GM19328 (cell line): Measurements from ENCODE around the gene ERBB2.
"Not testable (repeated sequence)": the region's sequence is repeated elsewhere in the genome, so short reads cannot be mapped to it uniquely, and the experiment has no call there.

Source experiments
- ATAC-seq: cut with Tn5 transposase; IDR thresholded peaks from one replicate; pipeline ENCODE4 v1.9.1; 2021; ENCODE audit warnings: mild to moderate bottlenecking, moderate library complexity; ENCODE audit not compliant: unreplicated experiment

Gene ERBB2

GRCh38 chr17:39756380-39757079, 56.7 kb downstream of the ERBB2 start:
- ATAC-seq, result no peak

DNA sequence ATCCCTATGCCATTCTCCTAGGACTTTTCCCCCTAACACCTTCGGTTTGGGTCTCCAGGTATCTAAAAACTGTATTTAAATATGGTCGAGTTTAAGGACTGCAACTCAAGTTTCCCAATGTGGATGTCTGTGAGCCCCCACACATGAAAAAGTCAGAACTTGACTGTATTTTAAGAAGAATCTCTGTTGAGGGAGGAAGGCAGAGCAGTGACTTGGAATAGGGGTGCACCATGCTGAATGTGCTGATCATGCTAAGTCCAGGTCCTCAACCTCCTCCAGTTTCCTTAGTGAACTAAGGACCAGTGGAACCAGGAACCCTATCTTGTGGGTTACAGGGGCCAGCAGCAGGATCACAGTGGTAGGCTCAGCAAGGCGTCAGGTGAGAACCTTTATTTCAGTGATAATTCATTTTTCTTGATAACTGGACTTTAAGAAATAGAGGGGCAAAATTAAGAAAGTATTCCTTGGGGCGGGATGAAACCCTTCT, 57.4 kb downstream of the ERBB2 start:
- no peak for ATAC-seq

DNA sequence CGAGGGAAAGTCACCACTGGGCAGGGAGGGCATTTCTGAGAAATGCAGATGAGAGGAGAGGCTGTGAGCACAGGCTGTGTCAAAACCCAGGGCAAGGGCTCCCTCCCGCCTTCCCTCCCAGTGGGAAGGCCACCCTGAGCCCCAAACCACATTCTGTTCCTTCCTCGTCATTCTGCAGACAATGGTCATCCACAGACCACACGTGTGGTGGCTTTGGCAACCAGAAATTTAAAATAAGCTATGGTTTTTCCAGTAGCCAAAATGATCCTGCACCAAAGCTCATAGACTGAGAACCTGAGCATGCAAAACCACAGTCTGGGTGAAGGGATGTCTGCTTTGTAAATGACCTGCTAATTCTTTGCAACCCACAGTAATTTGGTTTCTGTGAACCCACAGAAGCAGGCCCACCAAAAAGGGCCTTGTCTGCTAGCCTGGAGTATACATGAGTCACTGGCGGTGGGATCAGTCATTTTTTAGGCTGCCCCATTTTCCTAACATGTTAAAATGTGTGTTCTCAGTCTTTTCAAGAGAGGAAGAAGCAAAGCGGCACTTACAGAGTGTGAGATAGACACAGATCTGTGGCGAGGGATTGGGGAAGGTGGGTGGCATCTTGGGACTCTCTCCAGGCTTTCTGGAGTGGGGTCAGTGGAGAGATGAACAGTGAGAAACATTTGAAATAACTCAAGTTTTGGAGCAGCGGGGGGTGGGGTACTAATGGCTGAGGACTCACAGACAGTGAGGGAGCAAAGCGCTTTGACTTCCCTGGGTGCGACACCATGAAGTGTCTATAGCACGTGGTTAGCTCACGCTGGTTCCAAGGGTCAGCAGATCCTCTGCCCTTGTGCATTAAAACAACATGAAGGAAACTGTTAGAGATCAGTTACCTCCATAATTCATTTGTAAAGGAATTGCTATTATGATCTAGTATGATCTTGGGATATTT, 58.3 kb downstream of the ERBB2 start:
- ATAC-seq, result no peak

DNA sequence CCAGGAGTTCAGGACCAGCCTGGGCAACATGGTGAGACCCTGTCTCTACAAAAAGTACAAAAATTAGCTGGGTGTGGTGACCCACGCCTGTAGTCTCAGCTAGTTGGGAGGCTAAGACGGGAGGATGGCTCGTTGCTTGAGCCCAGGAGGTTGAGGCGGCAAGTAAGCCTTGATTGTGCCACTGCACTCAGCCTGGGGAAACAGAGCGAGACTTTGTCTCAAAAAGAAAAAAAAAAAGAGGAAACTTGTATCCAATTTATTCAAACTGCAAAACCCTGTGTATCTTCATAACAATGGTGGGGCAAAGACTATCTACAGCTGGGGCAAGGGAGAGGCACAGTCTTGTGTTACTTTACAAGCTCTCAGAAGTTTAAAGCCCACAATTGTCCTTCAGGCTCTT, 59.3 kb downstream of the ERBB2 start:
- no peak for ATAC-seq

DNA sequence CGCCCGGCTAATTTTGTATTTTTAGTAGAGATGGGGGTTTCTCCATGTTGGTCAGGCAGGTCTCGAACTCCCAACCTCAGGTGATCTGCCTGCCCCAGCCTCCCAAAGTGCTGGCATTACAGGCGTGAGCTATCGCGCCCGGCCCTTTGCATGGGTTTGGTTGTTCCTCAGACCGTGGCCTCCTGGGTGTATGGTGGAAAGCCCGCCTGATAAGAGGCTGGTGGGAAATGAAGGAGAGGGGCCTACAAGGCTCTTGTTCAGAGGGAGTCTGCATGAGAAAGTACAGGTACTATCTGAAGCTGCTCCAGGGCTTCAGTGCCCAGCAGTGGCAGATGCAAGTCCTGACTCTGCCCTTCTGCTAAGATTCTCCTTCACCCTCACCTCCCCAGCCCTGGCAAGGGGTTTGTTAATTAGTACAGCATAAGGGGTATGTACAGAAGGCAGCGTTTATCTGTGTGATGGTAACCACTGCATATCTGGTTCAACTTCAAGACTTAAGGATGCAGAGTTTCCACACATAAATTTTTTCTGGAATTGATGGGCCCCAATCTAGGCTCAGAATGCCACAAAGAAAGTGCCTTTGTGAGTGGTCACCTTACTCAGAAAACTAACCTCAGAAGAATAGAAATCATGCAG, 62.1 kb downstream of the ERBB2 start:
- ATAC-seq, result no peak

GRCh38 chr17:39763051-39763820, 63.4 kb downstream of the ERBB2 start:
- ATAC-seq, result no peak

- ATAC-seq, result not testable (repeated sequence)
Measured at GRCh38 chr17:39764171-39764570, 64.3 kb downstream of the ERBB2 start.

- no peak for ATAC-seq
Measured at GRCh38 chr17:39765175-39765574, 65.3 kb downstream of the ERBB2 start.

DNA sequence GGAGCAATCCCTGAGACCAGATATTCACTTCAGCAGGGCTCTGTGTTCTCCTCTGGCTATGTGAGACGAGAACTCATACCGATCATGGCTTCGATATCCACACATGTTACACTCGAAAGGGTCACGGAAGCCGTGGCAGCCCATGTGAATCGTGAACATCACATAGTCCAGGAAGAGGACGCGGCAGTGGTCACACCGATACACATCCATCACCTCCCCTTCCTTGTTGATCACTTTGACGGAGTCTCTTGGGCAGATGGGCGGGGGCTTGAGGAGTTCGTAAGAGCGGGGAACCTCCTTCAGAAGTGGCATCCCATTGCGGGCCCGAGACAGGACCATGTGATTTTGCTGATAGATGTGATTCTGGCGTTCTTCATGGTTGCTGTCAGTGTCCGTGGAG, 65.9 kb downstream of the ERBB2 start:
- no peak for ATAC-seq

GRCh38 chr17:39767147-39767546, 67.3 kb downstream of the ERBB2 start:
- no peak for ATAC-seq

- ATAC-seq, result no peak
Measured at GRCh38 chr17:39769974-39770587, 70.2 kb downstream of the ERBB2 start.

DNA sequence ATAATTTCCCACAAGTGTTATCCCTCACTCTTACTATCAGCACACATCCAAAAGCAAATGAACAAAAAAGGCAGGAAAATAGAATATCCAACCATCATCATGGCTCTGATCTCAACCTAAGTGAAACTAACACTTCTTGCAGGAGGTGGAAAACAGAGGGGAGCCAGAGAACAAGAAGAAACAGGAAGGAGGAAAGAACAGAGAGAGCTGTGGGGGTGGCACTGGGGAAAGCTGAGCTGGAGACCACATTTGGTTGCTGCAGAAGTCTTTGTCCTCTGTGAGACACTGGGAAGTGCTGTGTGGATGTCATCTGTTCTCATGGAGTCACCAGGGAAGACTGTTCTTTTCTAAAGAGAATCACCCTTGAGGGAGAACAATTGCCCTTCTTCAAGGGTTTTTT, 72.6 kb downstream of the ERBB2 start:
- ATAC-seq, result no peak

- no peak for ATAC-seq
Measured at GRCh38 chr17:39772987-39773934, 73.4 kb downstream of the ERBB2 start.

DNA sequence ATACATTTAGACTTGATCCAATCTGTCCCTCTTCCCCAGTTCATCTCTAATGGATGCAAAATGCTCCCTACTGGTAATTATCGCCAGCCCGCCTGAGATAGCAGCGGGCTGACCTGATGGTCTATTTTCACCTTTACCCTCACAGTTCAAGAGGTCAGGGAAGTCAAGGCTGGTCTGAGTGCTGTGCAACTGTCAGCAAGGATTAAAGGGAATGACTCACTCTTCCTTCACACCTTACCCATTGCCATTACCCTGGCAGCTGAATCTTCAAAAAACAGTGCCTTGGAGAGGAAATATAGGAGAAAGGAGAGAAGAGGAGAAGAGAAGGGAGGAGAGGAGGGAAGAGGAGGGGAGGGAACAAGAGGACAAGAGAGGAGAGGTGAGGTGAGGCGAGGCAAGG, 74.2 kb downstream of the ERBB2 start:
- ATAC-seq, result no peak

GRCh38 chr17:39775031-39775430, 75.2 kb downstream of the ERBB2 start:
- no peak for ATAC-seq

DNA sequence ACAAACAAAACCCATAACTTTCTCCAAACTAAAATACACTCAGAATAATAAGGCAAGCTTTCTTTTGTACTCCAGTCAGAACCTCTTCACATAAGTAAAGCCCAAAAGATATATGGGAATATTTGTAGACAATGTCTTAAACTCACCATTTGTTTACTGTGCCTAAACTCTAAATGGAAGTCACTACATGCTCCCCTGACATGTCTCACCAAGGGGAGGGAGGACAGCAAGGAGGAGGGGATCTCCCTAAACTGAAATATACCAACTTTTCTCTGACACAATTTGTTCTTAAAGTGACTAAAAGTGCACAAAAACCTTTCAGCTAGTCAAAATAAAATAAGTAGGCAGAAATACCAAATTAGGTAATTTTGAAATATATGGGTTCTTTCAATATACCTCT, 76.4 kb downstream of the ERBB2 start:
- no peak for ATAC-seq

- ATAC-seq, result no peak
Measured at GRCh38 chr17:39777534-39778365, 77.9 kb downstream of the ERBB2 start.
